SK-N-MC (cell line): Measurements from ENCODE around the gene AKR7A2.

Source experiments
- DNase-seq: peaks from one replicate; pipeline ENCODE4 v3.0.0-alpha.2; 2011; ENCODE audit warnings: low read depth, low spot score
- H3K27ac ChIP-seq: fragments of 200-600 bp; sonication (generic); 2 replicates; pipeline ENCODE4 v1.5.1; 2016; ENCODE audit warnings: mixed run types
- H3K36me3 ChIP-seq: fragments of 200-600 bp; sonication (generic); 2 replicates; pipeline ENCODE4 v1.6.1; 2017; ENCODE audit warnings: antibody characterized with exemption, low read length, mixed read lengths; ENCODE audit not compliant: insufficient read depth
- H3K4me3 ChIP-seq: fragments of 200-600 bp; sonication (generic); 2 replicates; pipeline ENCODE4 v1.5.1; 2016
- H3K9ac ChIP-seq: fragments of 200-600 bp; sonication (generic); 2 replicates; pipeline ENCODE4 v1.8.0; 2017; ENCODE audit warnings: mixed run types, mixed read lengths; ENCODE audit not compliant: insufficient read length
- H3K9me3 ChIP-seq: fragments of 200-600 bp; sonication (generic); 2 replicates; pipeline ENCODE4 v1.6.1; 2017; ENCODE audit warnings: low read depth, mild to moderate bottlenecking, antibody characterized with exemption, low read length, moderate library complexity, mixed read lengths
- EZH2 ChIP-seq: fragments of 200-600 bp; sonication (generic); IDR thresholded peaks from one replicate; pipeline ENCODE4 v1.6.1; 2017; ENCODE audit warnings: antibody characterized with exemption
- FOXP2 ChIP-seq: optimal IDR thresholded peaks from 2 replicates; pipeline ENCODE3; 2011; ENCODE audit warnings: mild to moderate bottlenecking, moderate library complexity; ENCODE audit not compliant: insufficient read depth; ENCODE audit errors: extremely low read length, control extremely low read depth
- POLR2AphosphoS5 ChIP-seq: IDR thresholded peaks from 2 replicates; pipeline ENCODE4 v1.6.1; 2012; ENCODE audit warnings: mild to moderate bottlenecking, low read depth, low read length, borderline replicate concordance

AKR7A2 gene

DNA sequence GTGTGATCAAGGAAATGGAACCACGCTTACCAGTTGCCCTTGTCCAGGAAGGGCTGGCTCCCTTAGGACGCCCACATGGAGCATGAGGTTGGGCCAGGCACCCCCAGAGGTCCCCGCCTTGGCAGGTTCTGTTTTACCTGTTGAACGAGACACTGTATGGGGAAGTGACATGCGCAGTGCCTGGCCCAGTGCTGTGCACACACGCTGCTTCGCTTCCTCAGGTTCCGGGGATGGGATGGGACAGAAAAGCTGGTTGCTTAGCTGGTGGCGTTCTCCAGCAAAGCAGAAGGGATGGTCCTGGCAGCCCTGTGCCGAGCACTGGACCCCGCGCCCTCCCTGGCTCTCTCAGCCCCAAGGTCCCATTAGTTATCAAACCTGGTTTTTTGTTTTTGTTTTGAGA lies 20.9 kb upstream of the AKR7A2 start:
- H3K4me3 ChIP-seq = no peak overlapping the region
- no peaks in the 10 kb centered on the region for H3K36me3 ChIP-seq
- DNase-seq = no peak
- no peak overlapping the region for H3K9ac ChIP-seq
- no peak for TF ChIP-seq FOXP2
- TF ChIP-seq POLR2AphosphoS5 = no peak
- TF ChIP-seq EZH2 = no peak
- no peak overlapping the region for H3K27ac ChIP-seq
- H3K9me3 ChIP-seq = no peaks in the 10 kb centered on the region

DNA sequence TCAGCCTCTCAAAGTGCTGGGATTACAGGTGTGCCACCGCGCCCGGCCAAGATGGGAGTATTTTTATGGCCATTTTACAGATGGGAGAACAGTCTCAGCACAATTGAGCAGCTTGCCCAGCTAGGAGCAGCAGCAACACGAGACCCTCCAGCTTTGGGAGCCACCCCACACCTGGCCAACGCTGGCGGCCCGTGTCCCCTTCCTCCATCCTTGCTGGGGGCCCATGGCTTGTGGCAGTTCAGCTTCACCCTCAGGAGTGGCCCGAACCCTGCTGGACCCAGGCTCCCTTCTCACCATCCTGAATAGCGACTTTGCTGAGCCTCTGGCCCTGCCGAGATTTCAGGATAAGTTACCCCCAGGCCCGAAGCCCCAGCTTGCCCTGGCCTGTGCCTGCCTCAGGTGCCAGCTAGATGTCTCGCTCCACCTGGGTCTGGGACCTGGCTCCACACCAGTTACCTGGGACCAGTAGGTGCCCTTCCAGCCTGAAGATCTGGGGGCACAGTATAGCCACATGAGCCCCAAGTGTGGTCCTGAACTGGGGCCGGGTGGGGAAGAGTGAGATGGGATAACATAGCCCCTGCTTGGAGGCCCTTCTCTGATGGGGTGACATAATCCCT lies 19.4 kb upstream of the AKR7A2 start:
- Histone ChIP-seq H3K4me3 (no peak overlapping the region), H3K9ac (no peak overlapping the region), H3K27ac (no peak overlapping the region), H3K36me3 (no peaks in the 10 kb centered on the region), H3K9me3 (no peaks in the 10 kb centered on the region)
- no peak for DNase-seq
- TF ChIP-seq POLR2AphosphoS5 = no peak
- no peak for TF ChIP-seq EZH2
- no peak for TF ChIP-seq FOXP2

DNA sequence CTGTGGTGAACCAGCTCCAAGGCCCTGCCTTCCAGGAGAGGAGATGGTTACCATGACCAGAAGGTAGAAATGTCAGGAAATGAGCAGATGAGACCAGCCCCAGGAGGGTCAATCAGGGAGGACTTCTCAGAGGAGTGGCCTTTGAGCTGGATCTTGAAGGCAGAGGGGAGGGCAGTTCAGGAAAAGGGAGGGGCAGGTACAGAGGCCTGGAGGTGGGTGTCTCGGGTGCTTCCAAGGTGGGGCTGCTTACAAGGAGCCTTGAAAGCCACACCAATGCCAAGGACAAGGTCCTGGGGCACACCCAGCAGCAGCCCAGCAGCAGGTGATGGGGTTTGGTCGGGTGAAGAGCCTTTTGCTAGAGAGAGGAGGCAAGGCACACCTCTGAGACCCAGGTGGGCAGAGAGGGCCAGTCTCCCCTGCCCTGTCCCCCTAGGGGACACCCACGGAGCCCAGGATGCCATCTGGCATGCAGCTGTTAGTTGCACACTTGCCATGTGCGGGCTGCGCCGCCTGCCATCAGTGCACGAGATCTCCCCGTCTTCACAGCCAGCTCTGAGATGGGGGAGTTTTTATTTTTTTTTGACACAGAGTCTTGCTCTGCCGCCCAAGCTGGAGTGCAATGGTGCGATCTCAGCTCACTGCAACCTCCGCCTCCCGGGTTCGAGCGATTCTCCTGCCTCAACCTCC lies 18.6 kb upstream of the AKR7A2 start:
- Histone ChIP-seq H3K9ac (no peak overlapping the region), H3K4me3 (no peak overlapping the region), H3K27ac (no peak overlapping the region), H3K9me3 (no peaks in the 10 kb centered on the region), H3K36me3 (no peaks in the 10 kb centered on the region)
- TF ChIP-seq FOXP2 (no peak), EZH2 (no peak), POLR2AphosphoS5 (no peak)
- no peak for DNase-seq

DNA sequence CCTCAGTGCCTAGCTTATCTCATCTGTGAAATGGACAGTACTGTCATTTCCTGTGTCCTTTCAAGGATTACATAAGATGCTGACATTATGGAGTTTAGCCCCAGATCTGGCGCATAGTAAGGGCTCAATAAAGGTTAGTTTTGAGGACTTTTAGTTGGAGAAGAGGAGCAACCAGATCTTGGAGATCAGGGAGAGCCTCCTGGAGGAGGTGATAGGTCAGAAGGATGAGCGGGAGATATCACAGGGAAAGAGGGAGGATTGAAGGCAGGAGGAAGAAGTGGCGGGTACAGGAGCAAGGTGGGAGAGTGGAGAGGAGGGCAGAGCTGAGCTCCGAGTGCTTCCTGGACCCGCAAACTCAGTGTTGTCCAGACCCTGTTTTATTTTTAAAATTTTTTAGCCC lies 17.7 kb upstream of the AKR7A2 start:
- Histone ChIP-seq H3K4me3 (no peak overlapping the region), H3K36me3 (no peaks in the 10 kb centered on the region), H3K27ac (no peak overlapping the region), H3K9me3 (no peaks in the 10 kb centered on the region), H3K9ac (no peak overlapping the region)
- no peak for DNase-seq
- TF ChIP-seq FOXP2 = no peak
- no peak for TF ChIP-seq EZH2
- no peak for TF ChIP-seq POLR2AphosphoS5

DNA sequence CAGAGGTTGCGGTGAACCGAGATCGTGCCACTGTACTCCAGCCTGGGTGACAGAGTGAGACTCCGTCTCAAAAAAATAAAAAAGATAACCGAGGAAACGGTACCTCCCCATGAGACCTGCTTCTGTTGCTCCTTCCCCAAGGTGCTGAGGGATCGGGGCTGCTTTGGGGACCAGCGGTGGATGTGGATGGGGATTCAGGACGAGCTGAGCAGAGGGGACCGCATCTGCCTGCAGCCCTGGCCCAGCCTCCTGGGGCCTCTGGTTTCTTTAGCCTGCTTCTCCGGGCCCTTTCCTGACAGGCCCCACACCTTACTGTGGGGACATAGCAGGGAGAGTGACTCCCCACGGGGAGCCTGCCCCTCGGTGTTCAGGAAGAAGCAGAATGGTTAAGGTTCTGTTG lies 17.2 kb upstream of the AKR7A2 start:
- DNase-seq = no peak
- H3K27ac ChIP-seq = no peak overlapping the region
- H3K36me3 ChIP-seq = no peaks in the 10 kb centered on the region
- H3K4me3 ChIP-seq = no peak overlapping the region
- TF ChIP-seq FOXP2 (no peak), POLR2AphosphoS5 (no peak), EZH2 (no peak)
- H3K9ac ChIP-seq = no peak overlapping the region
- no peaks in the 10 kb centered on the region for H3K9me3 ChIP-seq

DNA sequence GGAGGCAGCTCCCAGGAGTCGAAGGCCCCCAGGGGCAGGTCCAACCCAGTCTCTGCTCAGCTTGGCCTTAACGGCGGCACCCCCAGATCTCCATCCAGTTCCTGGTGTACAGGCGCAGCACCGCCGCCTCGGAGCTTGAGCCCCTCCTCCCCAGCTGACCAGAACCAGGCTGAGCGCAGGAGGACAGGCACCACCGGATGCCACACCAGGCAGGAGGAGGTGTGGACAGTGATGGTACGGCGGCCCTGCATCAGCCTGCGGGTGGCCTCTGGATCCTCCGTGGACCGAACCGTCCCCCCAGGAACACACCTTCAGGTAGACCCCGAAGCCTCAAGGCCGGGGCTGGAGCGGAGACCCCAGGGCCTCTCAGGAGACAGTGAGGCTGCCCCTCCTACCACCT lies 16.5 kb upstream of the AKR7A2 start:
- DNase-seq = no peak

DNA sequence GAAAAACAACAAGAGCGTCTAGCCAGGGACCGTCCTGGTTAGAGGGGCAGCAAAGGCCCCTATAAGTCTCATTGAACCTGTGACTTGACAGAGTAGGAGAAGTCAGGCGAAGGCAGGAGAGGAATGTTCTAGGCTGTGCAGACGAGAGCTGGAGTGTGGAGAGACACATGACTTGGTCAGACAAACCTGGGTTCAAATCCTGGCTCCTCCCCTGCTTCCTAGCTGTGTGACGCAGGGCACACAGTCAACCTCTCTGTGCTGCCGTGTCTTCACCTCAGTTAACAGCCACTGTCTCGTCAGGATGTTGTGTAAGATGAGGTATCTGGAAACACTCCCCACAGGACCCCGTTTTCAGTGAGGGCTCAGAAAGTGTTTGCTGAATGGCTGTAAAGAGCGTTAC lies 15.8 kb upstream of the AKR7A2 start:
- DNase-seq = no peak
- H3K27ac ChIP-seq = no peak overlapping the region
- H3K36me3 ChIP-seq = no peaks in the 10 kb centered on the region
- no peak for TF ChIP-seq EZH2
- TF ChIP-seq FOXP2 = no peak
- TF ChIP-seq POLR2AphosphoS5 = no peak
- no peak overlapping the region for H3K9ac ChIP-seq
- H3K4me3 ChIP-seq = no peak overlapping the region
- H3K9me3 ChIP-seq = no peaks in the 10 kb centered on the region

More for the DNA sequence above, 16.5 kb upstream of the AKR7A2 start:
- Histone ChIP-seq H3K36me3 (no peaks in the 10 kb centered on the region), H3K9me3 (no peaks in the 10 kb centered on the region), H3K9ac (no peak overlapping the region), H3K27ac (no peak overlapping the region), H3K4me3 (no peak overlapping the region)
- TF ChIP-seq POLR2AphosphoS5 (no peak), EZH2 (no peak), FOXP2 (no peak)

DNA sequence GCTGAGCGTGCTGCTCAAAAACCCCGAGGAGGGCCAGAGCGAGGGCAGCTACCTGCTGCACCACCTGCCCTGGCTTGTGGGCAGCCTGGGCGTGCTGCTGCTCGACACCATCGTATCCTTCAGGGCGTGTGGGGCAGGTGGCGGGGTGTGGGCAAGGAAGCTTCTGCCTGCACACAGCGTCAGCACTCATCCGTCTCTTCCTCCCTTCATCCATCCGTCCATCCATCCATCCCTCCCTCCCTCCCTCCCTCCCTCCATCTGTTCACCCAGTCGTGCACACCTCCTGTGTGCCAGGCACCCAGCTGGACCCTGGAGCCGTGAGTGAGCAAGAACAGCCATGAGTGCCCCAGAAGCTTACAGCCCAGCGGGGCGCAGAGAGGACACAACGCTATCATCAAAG lies 15.4 kb upstream of the AKR7A2 start:
- H3K36me3 ChIP-seq = no peaks in the 10 kb centered on the region

DNA sequence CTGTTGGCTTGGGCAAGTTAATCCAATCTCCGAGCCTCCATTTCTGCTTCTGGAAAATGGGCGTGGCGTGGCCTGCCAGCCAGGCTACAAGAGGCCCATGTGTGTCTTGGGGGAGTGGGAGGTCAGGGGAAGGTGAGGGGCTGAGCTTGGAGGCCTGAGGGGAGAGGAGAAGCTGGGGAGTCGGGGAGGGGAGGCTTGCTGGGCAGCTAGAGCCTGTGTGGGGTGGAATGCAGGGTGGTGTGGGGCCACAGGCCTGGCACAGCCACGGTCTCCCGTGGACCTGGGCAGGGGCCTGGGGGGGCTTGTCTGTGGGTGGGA lies 14.8 kb upstream of the AKR7A2 start:
- DNase-seq = no peak
- Histone ChIP-seq H3K9ac (no peak overlapping the region), H3K36me3 (no peaks in the 10 kb centered on the region), H3K27ac (no peak overlapping the region), H3K4me3 (no peak overlapping the region), H3K9me3 (no peaks in the 10 kb centered on the region)
- TF ChIP-seq POLR2AphosphoS5 (no peak), EZH2 (no peak), FOXP2 (no peak)

More for the DNA sequence above, 15.4 kb upstream of the AKR7A2 start:
- Histone ChIP-seq H3K27ac (no peak overlapping the region), H3K4me3 (no peak overlapping the region), H3K9ac (no peak overlapping the region), H3K9me3 (no peaks in the 10 kb centered on the region)
- DNase-seq = no peak
- TF ChIP-seq EZH2 (no peak), FOXP2 (no peak), POLR2AphosphoS5 (no peak)
